Fibroblast of villous mesenchyme (primary cell): Measurements from ENCODE around the gene TOX4. TPM values are rescaled to one million over a fixed set of nuclear protein-coding genes. Genes with fewer than 3 reads are reported as not detected.

Source experiments
- DNase-seq: peaks from one replicate; pipeline ENCODE4 v3.0.0-alpha.2; 2010; ENCODE audit warnings: low read depth
- H3K4me3 ChIP-seq: 2 replicates; pipeline ENCODE4 v1.5.1; 2011; ENCODE audit warnings: low read depth, mild to moderate bottlenecking, low read length
- total RNA-seq: library from RNA; depleted of rRNA; stranded (reverse); fragments of >200 nt; gene quantifications from 2 replicates; pipeline ENCODE4 v1.2.3, GENCODE V29; 2012
- TF ChIP-seq, protein P1 (sequence below): IDR thresholded peaks from 2 replicates; pipeline ENCODE4 v1.5.1; 2012; ENCODE audit warnings: low read depth, mild to moderate bottlenecking, low read length; ENCODE audit not compliant: insufficient read depth

The TOX4 gene
- total RNA-seq, 1 donor, result 39.3 TPM

DNA sequence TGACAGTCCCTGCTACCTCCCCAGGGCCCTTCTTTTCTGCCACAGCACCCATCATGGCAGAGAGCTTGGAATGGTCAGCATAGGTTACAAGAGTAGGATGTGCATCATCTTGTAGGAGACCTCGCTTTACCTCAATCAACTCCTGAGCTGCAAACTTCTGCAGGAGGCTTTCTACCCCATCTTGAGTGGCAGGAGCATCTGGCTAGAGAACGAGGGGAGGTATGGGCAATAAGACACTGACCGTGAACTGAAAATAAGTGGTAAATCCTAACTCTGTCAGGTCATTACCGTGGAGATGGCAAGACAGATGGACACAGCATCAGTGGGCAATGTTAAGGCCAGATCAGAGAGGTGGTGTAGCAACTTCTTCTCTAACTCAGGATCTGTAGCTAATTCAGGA lies 26.4 kb downstream of the TOX4 start:
- TF ChIP-seq, protein P1, sequence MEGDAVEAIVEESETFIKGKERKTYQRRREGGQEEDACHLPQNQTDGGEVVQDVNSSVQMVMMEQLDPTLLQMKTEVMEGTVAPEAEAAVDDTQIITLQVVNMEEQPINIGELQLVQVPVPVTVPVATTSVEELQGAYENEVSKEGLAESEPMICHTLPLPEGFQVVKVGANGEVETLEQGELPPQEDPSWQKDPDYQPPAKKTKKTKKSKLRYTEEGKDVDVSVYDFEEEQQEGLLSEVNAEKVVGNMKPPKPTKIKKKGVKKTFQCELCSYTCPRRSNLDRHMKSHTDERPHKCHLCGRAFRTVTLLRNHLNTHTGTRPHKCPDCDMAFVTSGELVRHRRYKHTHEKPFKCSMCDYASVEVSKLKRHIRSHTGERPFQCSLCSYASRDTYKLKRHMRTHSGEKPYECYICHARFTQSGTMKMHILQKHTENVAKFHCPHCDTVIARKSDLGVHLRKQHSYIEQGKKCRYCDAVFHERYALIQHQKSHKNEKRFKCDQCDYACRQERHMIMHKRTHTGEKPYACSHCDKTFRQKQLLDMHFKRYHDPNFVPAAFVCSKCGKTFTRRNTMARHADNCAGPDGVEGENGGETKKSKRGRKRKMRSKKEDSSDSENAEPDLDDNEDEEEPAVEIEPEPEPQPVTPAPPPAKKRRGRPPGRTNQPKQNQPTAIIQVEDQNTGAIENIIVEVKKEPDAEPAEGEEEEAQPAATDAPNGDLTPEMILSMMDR, result no peak
- no peak for DNase-seq

DNA sequence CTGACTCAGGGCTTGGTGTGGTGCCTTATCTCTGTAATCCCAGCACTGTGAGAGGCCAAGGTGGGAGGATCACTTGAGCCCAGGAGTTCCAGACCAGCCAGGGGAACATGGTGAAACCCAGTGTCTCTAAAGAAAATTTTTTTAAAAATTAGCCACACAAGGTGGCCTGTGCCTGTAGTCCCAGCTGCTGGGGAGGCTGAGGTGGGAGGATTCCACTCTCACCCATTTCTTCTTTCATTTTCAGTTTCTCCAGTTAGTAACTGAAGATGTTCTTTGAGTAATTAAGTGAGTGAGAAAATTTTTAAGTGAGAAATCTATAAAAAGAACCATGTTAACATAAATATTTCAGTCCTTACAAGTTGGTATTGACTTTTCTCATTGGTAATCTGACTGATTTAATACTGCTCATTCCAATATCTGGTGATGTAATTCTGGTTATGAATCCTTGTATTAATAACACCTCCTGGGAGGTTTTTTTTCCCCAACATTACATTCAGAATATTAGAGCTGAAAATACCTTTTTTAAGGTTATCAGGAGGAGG lies 28.1 kb downstream of the TOX4 start:
- H3K4me3 ChIP-seq, result no peak overlapping the region
- peak; percentile 30 for DNase-seq
- TF ChIP-seq, protein P1, result no peak

More for the DNA sequence above, 26.4 kb downstream of the TOX4 start:
- no peak overlapping the region for H3K4me3 ChIP-seq

DNA sequence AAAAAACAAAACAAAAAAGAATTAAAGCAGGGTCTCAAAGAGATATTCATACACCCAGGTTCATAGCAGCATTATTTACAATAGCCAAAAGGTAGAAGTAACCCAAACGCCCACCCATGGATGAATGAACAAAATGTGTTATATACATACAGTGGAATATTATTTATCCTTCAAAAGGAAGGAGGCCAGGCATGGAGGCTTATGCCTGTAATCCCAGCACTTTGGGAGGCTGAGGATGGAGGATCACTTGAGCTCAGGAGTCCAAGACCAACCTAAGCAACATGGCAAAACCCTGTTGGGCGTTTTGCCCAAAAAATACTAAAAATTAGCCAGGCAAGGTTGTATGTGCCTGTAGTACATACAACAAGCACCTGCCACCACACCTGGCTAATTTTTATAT lies 29.6 kb downstream of the TOX4 start:
- TF ChIP-seq, protein P1, result no peak
- no peak for DNase-seq
- no peak overlapping the region for H3K4me3 ChIP-seq

DNA sequence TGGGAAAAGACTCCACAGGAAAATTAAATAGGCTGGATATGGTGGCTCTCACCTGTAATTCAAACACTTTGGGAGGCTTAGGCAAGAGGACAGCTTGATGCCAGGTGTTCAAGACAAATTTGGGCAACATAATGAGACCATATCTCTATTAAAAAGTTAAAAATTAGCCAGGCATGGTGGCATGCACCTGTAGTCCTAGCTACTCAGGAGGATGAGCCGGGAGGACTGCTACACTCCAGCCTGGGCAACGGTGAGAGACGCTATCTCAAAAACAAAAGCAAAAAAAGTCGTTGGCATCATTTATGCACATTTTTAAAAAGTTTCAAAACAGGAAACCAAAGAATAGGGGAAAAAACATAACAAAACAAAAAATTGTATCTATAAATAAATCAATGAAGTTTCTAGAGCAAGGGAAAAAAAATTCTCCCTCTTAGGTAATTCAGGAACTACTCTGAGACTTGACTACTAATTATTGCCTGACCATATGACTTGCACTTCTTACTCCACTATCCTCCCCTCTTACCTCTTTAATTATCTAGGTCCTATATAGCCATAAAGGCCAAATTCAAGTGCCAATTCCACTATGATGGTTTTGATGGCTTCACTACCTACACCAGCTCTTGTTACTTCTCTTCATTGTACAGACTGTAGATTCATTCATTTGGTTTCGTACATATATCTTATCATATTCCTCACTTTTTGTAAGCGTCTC lies 32.6 kb downstream of the TOX4 start:
- TF ChIP-seq, protein P1, result no peak

DNA sequence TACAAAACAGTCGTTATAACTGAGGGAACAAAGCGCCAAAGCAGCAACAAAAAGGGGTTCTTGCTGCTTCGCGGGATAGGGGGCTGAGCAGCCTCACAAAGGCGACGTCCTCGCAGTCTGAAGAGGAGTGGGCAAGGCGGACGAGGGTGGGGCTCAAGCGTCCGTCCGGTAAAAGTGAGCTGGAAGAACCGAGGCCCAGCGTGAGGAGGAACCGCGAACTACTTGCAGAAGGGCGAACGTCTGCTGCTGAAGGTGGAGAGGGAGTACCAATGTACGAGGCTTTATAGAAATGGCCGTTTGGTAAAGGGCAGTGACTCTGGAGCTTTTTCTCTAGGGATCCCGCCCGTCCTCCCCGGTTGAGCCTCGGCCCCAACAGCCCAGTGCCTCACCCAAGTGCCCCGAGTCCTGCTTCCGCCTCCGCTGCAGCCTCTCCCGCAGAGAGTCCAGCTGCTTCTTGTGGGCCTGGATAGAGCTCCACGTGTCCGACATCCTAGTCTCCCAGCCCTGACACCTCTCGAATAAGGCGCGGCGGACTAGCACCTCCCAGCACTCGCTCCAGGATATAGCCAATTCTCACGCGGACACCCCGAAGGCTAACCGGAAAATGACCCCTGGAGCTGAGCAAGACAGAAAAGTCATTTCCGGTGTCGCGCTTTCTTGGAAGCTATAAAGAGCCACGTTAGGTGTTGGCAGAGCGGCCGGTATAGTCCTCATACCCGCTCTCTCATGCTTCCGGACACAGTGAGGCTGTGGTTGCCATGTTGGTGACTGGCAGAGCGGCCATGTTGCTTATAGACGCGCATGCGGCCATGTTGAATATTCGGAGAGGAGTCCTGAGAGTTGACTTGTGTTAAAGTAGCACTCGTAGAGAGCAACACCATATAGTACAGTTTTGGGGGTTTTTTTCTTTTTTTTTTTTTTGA lies 34.0 kb downstream of the TOX4 start, which contains the start of gene METTL3:
METTL3 (minus strand) TSS at position 606 of the 923 bp plus-strand sequence; CDS start at position 489, 117 bp downstream.
- TF ChIP-seq, protein P1, result no peak
- DNase-seq, result peak; percentile 99
- peak within 1 kb of the TSS; percentile 89 for H3K4me3 ChIP-seq

More for the DNA sequence above, 32.6 kb downstream of the TOX4 start:
- H3K4me3 ChIP-seq, result peak overlapping the region; percentile 89
- no peak for DNase-seq

DNA sequence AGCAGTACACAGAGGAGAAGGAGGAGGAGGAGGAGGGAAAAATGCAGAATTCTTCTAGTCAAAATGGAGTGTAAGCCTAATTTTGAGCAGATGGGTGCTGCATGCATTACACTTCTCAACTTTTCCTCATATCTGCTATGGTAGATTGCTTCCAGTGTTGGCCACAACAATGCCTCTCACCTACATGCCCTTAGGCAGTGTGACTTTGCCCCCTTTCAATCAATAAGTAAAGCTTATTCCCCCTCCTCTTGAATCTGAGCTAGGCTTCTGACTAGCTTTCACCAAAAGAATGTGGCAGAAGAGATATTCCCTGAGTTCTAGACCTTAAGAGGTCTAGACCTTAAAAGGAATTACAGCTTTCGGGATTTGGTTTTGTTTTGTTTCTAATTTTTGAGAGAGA lies 37.3 kb downstream of the TOX4 start:
- no peak for DNase-seq
- no peak overlapping the region for H3K4me3 ChIP-seq
- TF ChIP-seq, protein P1, result no peak
